HL-60 (cell line): ENCODE measurements around the gene PPP2R5E.

ENCODE experiments used
- DNase-seq, 2 experiments: peaks; one replicate each; pipeline ENCODE4 v3.0.0-alpha.2; 2010 to 2020; ENCODE audit warnings: low read depth in 1 of 2, low spot score in 1 of 2
- H3K27ac ChIP-seq: fragments of 250-450 bp; sonication (Bioruptor Pico); replicated peaks from 2 replicates; pipeline ENCODE4 v1.5.1; 2020; ENCODE audit warnings: mild to moderate bottlenecking, moderate library complexity
- H3K27me3 ChIP-seq: fragments of 250-450 bp; sonication (Bioruptor Pico); 2 replicates; pipeline ENCODE4 v1.5.1; 2021; ENCODE audit warnings: mild to moderate bottlenecking, moderate library complexity; ENCODE audit not compliant: insufficient read depth, poor library complexity, severe bottlenecking
- H3K4me3 ChIP-seq: replicated peaks from 2 replicates; pipeline ENCODE4 v1.5.1; 2011; ENCODE audit warnings: mild to moderate bottlenecking, control low read depth, low read length; ENCODE audit not compliant: insufficient read depth
- CTCF ChIP-seq: IDR thresholded peaks from one replicate; pipeline ENCODE4 v1.5.1; 2011; ENCODE audit warnings: low read length, control low read depth, inconsistent platforms; ENCODE audit not compliant: insufficient read depth
- GABPA ChIP-seq: IDR thresholded peaks from 2 replicates; pipeline ENCODE4 v1.6.1; 2012; ENCODE audit warnings: low read depth
- POLR2AphosphoS5 ChIP-seq: IDR thresholded peaks from 2 replicates; pipeline ENCODE4 v1.6.1; 2012; ENCODE audit warnings: low read depth
- REST ChIP-seq: IDR thresholded peaks from 2 replicates; pipeline ENCODE4 v1.6.1; 2012; ENCODE audit warnings: low read depth; ENCODE audit not compliant: insufficient replicate concordance
- SPI1 ChIP-seq: IDR thresholded peaks from 2 replicates; pipeline ENCODE4 v1.6.1; 2012; ENCODE audit warnings: low read depth, mild to moderate bottlenecking, borderline replicate concordance

The PPP2R5E gene

GRCh38 chr14:63426838-63427352 is 116.3 kb downstream of the PPP2R5E start:
- DNase-seq: no peak
- no peak overlapping the region for H3K4me3 ChIP-seq
- TF ChIP-seq GABPA (no peak), CTCF (no peak), POLR2AphosphoS5 (no peak), REST (no peak), SPI1 (no peak)
- H3K27ac ChIP-seq: no peak overlapping the region
- H3K27me3 ChIP-seq: no peaks in the 10 kb centered on the region

GRCh38 chr14:63423889-63424288 is 119.3 kb downstream of the PPP2R5E start:
- no peak for TF ChIP-seq CTCF
- TF ChIP-seq SPI1: no peak
- TF ChIP-seq POLR2AphosphoS5: no peak
- no peak for TF ChIP-seq REST
- TF ChIP-seq GABPA: no peak
- H3K27me3 ChIP-seq: no peaks in the 10 kb centered on the region

GRCh38 chr14:63423381-63423780 is 119.8 kb downstream of the PPP2R5E start:
- TF ChIP-seq CTCF (no peak), POLR2AphosphoS5 (no peak), SPI1 (no peak), GABPA (no peak), REST (no peak)
- Histone ChIP-seq H3K27ac (no peak overlapping the region), H3K27me3 (no peaks in the 10 kb centered on the region), H3K4me3 (no peak overlapping the region)
- no peak for DNase-seq

More at GRCh38 chr14:63423889-63424288, 119.3 kb downstream of the PPP2R5E start:
- Histone ChIP-seq H3K4me3 (no peak overlapping the region), H3K27ac (no peak overlapping the region)
- no peak for DNase-seq
